Body of pancreas (tissue), 4 donors: Measurements from ENCODE around the gene DOCK3.

ENCODE experiments used
- CTCF ChIP-seq, 7 experiments: fragments of 450-650 bp in 4 of 7; fragments of 200-600 bp in 3 of 7; sonication (generic) in 3 of 7; IDR thresholded peaks; one replicate each; pipeline ENCODE4 v1.5.1; 2016 to 2019; ENCODE audit warnings: antibody characterized with exemption in 7 of 7
- POLR2A ChIP-seq, 3 donors: fragments of 450-650 bp; IDR thresholded peaks; one replicate each; pipeline ENCODE4 v1.6.1; 2016; ENCODE audit warnings: antibody characterized with exemption in 3 of 3, mild to moderate bottlenecking in 2 of 3

GRCh38 chr3:50696276-50696675, 21.5 kb downstream of the DOCK3 start:
- TF ChIP-seq CTCF (IDR thresholded peaks at IDR 0.05) (no peak), POLR2A (IDR thresholded peaks at IDR 0.05) (no peak)
